ENCODE data around the gene RNASET2. TPM values are rescaled to one million over a fixed set of nuclear protein-coding genes. Genes with fewer than 3 reads are reported as not detected.

Gene RNASET2
- total RNA-seq (2016; rRNA removed; fragmentation: Illumina TruSeq; extraction: Trizol) = 22.4 and 44.6 TPM in 2 replicates
- 26.9 and 41.2 TPM in 2 replicates for total RNA-seq (2016; cell fraction: cytosol; rRNA removed; fragmentation: Illumina TruSeq; extraction: Trizol; ENCODE audit: low read depth)
- total RNA-seq (2016; cell fraction: insoluble cytoplasmic fraction; rRNA removed; fragmentation: Illumina TruSeq; extraction: Trizol) = 25.4 and 45.4 TPM in 2 replicates
- total RNA-seq (2016; cell fraction: membrane; rRNA removed; fragmentation: Illumina TruSeq; extraction: Trizol) = 24.1 and 38.2 TPM in 2 replicates
- 30.2 and 32.0 TPM in 2 replicates for total RNA-seq (2016; cell fraction: nucleus; rRNA removed; fragmentation: Illumina TruSeq; extraction: Trizol)
- polyA plus RNA-seq (2011; rRNA removed) = 597 and 696 TPM in 2 replicates
- polyA plus RNA-seq (2011; cell fraction: cytosol; rRNA removed) = 456 and 545 TPM in 2 replicates
- 515 and 552 TPM in 2 replicates for polyA plus RNA-seq (2011; cell fraction: nucleus; rRNA removed)
- polyA plus RNA-seq (2012) = 446 and 587 TPM in 2 replicates
- 21.3 and 41.6 TPM in 2 replicates for polyA plus RNA-seq (2016; cell fraction: cytosol; fragmentation: Illumina TruSeq; extraction: Trizol; ENCODE audit: low read depth)
- polyA plus RNA-seq (2016; cell fraction: insoluble cytoplasmic fraction; fragmentation: Illumina TruSeq; extraction: Trizol; ENCODE audit: low read depth) = 26.6 and 27.0 TPM in 2 replicates
- 23.6 and 34.9 TPM in 2 replicates for polyA plus RNA-seq (2016; cell fraction: membrane; fragmentation: Illumina TruSeq; extraction: Trizol; ENCODE audit: low read depth)
- polyA plus RNA-seq (2016; cell fraction: nucleus; fragmentation: Illumina TruSeq; extraction: Trizol; ENCODE audit: insufficient read depth, low read depth) = 68.7 and 69.0 TPM in 2 replicates
- 4.7 and 104 TPM in 2 replicates for polyA minus RNA-seq (2011; rRNA and poly(A)+ RNA removed; ENCODE audit: low replicate concordance)
- 149 and 185 TPM in 2 replicates for polyA minus RNA-seq (2011; cell fraction: cytosol; rRNA and poly(A)+ RNA removed)
- polyA minus RNA-seq (2011; cell fraction: nucleus; rRNA and poly(A)+ RNA removed) = 159 and 184 TPM in 2 replicates
- percentile 86 among the genes with signal in this experiment for Bru-seq, nascent RNA
- percentile 89 among the genes with signal in this experiment for BruChase-seq, experiment 1, labeled RNA remaining after a 6-hour chase
- percentile 86 among the genes with signal in this experiment for BruChase-seq, experiment 2, labeled RNA remaining after a 2-hour chase
- long read RNA-seq, experiment 1, transcript RNASET2-210 (9 exons, 1,375 nt) = major isoform, 322 of 376 reads
- long read RNA-seq, experiment 1, transcript RNASET2-206 (10 exons, 887 nt) = minor isoform, 8 of 376 reads
- long read RNA-seq, experiment 1, transcript RNASET2-201 (9 exons, 1,220 nt) = minor isoform, 6 of 376 reads
- long read RNA-seq, experiment 1, partial matches to known transcripts = 5 of 376 reads
- long read RNA-seq, experiment 1, other reads (novel, unspliced or antisense) = 33 of 376 reads
- long read RNA-seq, experiment 2, transcript RNASET2-201 (9 exons, 1,220 nt) = major isoform, 141 of 182 reads
- long read RNA-seq, experiment 2, partial matches to known transcripts = 8 of 182 reads
- long read RNA-seq, experiment 2, other reads (novel, unspliced or antisense) = 32 of 182 reads

- H3K79me2 ChIP-seq (ENCODE audit: insufficient read depth, low read length) = peaks cover 42% of the 10 kb centered on the region
- DNase-seq (ENCODE audit: low spot score) (peak; percentile 88), FAIRE-seq (peak; percentile 23), ATAC-seq (peak; percentile 85)
- peak within 1 kb of the TSS; percentile 98 for H3K4me2 ChIP-seq (ENCODE audit: low read depth, low read length)
- peaks cover 33% of the 10 kb centered on the region for H4K20me1 ChIP-seq (ENCODE audit: insufficient read depth, low read length)
- no peaks in the 10 kb centered on the region for H3K9me3 ChIP-seq (ENCODE audit: low read length)
- no peak within 1 kb of the TSS for H2AFZ ChIP-seq (ENCODE audit: low read length)
- WGBS (ENCODE audit: low lambda C conversion rate) = 2% methylated on average over 15 of the region's 71 CpGs
- peaks cover 80% of the 10 kb centered on the region for H3K4me1 ChIP-seq (ENCODE audit: insufficient read depth, low read length)
- H3K27ac ChIP-seq (ENCODE audit: extremely low read length, insufficient read depth, low read length) = peak within 1 kb of the TSS; percentile 89
- ChIA-PET CTCF (ENCODE audit: low intra/inter-chr PET ratio, low total read pairs) (no interaction called here), POLR2A (interaction anchor here (1.2 to 1.8 kb wide), 4 partner anchors 16 to 184 kb away, joined by 3 to 14 read pairs (median 4); partner anchors contain the start of gene CEP43)
- peak within 1 kb of the TSS; percentile 90 to 99 (median 97) for H3K4me3 ChIP-seq (replicated peaks in 1 of 3; ENCODE audit: insufficient read depth in 1 of 3, low read depth in 2 of 3, low read length in 3 of 3)
- H3K9ac ChIP-seq (ENCODE audit: insufficient read depth, low read depth, low read length) = peak within 1 kb of the TSS; percentile 81
- H3K27me3 ChIP-seq (ENCODE audit: control insufficient read depth in 1 of 2, insufficient read depth in 2 of 2, low read length in 2 of 2) = no peaks in the 10 kb centered on the region; a peak in 1 of 5 replicates
- intact Hi-C loops (cut with micrococcal nuclease; ENCODE audit: unreplicated experiment) (loop anchor here (2.0 kb wide), 2 partner anchors 32 to 40 kb away; no protein-coding TSS in a partner anchor), in situ Hi-C loops (cut with HindIII; ENCODE audit: extremely low pct_ligation_motif_present, low pct_unique_long_range_greater_than_20kb) (no loop called here)
- H3K36me3 ChIP-seq (replicated peaks in 1 of 2; ENCODE audit: control insufficient read depth in 1 of 2, insufficient read depth in 2 of 2, low read length in 2 of 2) = peaks cover 6 to 25% of the 10 kb centered on the region in 2 experiments
- BruUV-seq (replicated peaks) = TSS peak; percentile 74
- TF ChIP-seq KDM5B (CRISPR knock-in tag; IDR thresholded peaks at IDR 0.05; ENCODE audit: borderline replicate concordance) (peak; percentile 64; the same call in 1 of the 2 replicates), ZNF407 (CRISPR knock-in tag; IDR thresholded peaks at IDR 0.05; ENCODE audit: not compliant biosample characterization) (peak; percentile 96), ONECUT2 (CRISPR knock-in tag; IDR thresholded peaks at IDR 0.05) (no peak), KAT8 (CRISPR knock-in tag; IDR thresholded peaks at IDR 0.05) (no peak; the same call in 1 of the 2 replicates), SRSF4 (IDR thresholded peaks at IDR 0.05; ENCODE audit: low read depth, low read length, poor library complexity, severe bottlenecking) (no peak), POLR2AphosphoS5 (IDR thresholded peaks at IDR 0.05; ENCODE audit: low read depth, low read length) (peak; percentile 80), ZNF841 (CRISPR knock-in tag; IDR thresholded peaks at IDR 0.05; ENCODE audit: borderline replicate concordance) (no peak; the same call in 1 of the 2 replicates), ZNF580 (CRISPR knock-in tag; IDR thresholded peaks at IDR 0.05; ENCODE audit: borderline replicate concordance, low read depth) (no peak; the same call in none of the 2 replicates)
Measured at GRCh38 chr6:166956444-166957086, at the start of gene RNASET2. RNASET2 (minus strand) TSS chr6:166956550; CDS start chr6:166956182, 368 bp downstream.

All from HepG2 (cell line).